HG02798 (cell line): ENCODE results near the gene TMEM163.
"Not testable (repeated sequence)": the region's sequence is repeated elsewhere in the genome, so short reads cannot be mapped to it uniquely, and the experiment has no call there.

Experiments used
- ATAC-seq: cut with Tn5 transposase; IDR thresholded peaks from one replicate; pipeline ENCODE4 v1.9.1; 2021; ENCODE audit warnings: mild to moderate bottlenecking; ENCODE audit not compliant: unreplicated experiment, poor library complexity

The TMEM163 gene

GRCh38 chr2:134718817-134719814 is at the start of gene TMEM163:
Gene TMEM163, minus strand, starts transcription at chr2:134719000.
- peak; percentile 60 for ATAC-seq

DNA sequence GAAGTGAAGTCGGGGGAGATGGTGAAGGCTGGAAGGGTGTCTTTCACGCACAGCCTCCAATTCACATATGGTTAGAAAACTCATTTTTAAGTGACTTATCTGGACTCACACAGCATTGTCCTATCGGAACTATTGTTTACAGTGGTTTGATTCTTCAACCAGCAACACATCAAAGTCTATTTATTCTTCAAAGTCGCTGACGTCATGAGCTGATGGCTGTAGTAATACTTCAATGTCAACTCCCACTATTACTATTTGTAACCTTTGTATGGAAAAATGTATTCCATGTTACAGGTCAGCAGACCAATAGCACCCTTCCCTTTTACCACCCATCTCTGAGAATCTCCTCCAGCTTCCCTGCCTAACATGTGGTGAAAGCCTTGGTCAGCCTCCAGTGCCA is 47.8 kb upstream of the TMEM163 start:
- ATAC-seq = no peak

DNA sequence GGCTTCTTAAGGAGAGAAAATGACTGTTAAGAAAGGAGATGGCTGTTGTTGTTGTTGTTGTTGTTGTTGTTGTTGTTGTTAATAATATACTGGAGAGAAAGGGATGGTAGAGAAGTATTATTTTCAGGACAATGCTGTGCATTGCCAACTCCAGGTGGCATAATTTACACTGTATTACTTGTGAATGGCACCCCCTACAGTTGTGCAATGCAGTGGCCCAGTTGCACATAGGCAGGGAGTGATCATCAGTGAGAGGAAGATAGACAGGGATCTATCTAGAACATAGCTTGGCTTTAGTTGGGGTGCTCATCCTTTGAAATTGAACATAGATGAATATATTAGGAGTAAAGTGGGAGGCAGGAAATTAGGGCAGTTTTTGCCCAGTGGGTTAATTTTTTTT is 47.2 kb upstream of the TMEM163 start:
- no peak for ATAC-seq

GRCh38 chr2:134764164-134764563 is 45.4 kb upstream of the TMEM163 start:
- no peak for ATAC-seq

- ATAC-seq = no peak
Measured at GRCh38 chr2:134763164-134763710, 44.4 kb upstream of the TMEM163 start.

- no peak for ATAC-seq
Measured at GRCh38 chr2:134762508-134762907, 43.7 kb upstream of the TMEM163 start.

DNA sequence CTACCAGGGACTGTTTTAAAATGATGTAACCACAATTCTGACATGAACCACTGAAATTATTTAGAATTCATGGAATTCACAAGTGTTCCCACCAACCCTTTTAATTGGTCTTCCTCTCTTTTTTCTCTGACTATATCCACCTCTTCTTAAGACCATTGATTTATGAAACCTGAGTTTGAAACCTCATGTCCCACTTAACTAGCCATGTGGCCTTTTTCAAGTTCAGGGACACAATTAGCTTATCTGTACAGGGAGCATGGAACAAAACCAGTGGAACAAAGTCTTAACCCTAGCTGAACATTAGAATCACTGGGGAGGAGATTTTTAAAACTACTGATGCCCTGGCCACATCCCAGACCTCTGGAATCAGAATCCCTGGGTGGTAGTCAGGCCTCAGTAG is 41.6 kb upstream of the TMEM163 start:
- no peak for ATAC-seq

GRCh38 chr2:134758633-134759032 is 39.8 kb upstream of the TMEM163 start:
- peak; percentile 89 for ATAC-seq

DNA sequence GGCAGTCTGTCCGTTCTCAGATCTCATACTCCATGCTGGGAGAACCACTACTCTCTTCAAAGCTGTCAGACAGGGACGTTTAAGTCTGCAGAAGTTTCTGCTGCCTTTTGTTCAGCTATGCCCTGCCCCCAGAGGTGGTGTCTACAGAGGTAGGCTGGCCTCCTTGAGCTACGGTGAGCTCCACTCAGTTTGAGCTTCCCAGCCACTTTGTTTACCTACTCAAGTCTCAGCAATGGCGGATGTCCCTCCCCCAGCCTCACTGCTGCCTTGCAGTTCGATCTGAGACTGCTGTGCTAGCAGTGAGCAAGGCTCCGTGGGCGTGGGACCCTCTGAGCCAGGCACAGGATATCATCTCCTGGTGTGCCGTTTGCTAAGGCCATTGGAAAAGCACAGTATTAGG is 33.2 kb upstream of the TMEM163 start:
- ATAC-seq = not testable (repeated sequence)

GRCh38 chr2:134745546-134745945 is 26.7 kb upstream of the TMEM163 start:
- no peak for ATAC-seq

- ATAC-seq = peak; percentile 39
Measured at GRCh38 chr2:134745023-134745422, 26.2 kb upstream of the TMEM163 start.

GRCh38 chr2:134739879-134740301 is 21.1 kb upstream of the TMEM163 start:
- ATAC-seq = peak; percentile 94

DNA sequence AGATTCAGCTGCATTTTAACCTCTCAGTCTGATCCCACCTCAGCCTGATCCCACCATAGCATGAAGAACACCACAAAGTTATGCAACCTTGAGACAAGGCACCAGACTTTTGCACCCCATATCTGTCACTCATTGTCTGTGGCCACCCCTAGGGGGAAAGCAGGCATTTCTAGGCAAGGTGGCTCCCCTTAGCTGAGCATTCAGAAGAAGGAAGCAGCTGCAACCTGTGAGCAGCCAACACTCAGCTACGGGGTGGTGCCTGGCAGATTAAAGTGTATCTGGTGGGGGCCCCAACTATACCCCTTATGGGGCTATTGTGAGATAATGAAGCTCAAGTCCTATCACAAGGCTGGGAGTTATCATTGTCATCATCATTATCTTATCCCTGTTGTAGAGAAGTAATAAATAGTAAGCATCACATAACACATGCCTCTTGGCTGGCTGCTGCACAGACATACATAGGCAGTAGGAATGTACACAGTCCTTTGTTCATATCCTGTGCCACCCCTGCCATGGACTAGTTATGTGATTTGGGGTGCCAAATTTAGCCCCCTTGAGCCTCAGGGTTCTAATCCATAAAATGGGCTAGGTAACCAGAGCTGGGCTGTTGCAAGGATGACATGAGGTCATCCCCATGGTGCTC is 20.6 kb upstream of the TMEM163 start:
- peak; percentile 16 for ATAC-seq

GRCh38 chr2:134738141-134738870 is 19.5 kb upstream of the TMEM163 start:
- no peak for ATAC-seq

DNA sequence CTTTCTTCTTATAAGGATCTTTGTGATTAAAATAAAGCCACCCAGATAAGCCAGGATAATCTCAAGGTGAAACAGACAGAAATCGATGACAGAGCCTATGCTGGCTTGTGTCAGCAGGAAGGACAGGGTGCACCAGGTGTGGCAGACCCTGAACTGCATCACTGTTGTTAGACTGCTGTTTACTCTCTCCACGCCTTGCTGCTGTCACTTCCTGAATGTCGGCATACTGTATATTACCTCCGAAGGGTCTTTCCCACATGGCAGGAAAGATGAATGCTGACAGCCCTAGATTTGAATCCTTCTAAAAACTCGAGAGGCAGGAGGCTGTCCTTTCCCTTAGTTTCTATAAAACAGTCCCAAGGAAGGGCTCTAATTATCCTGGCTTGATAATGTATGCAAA is 18.9 kb upstream of the TMEM163 start:
- no peak for ATAC-seq

- ATAC-seq = no peak
Measured at GRCh38 chr2:134736167-134736880, 17.5 kb upstream of the TMEM163 start.

- ATAC-seq = no peak
Measured at GRCh38 chr2:134728163-134728562, 9.4 kb upstream of the TMEM163 start.

- ATAC-seq = no peak
Measured at GRCh38 chr2:134727385-134727784, 8.6 kb upstream of the TMEM163 start.

- no peak for ATAC-seq
Measured at GRCh38 chr2:134726645-134727044, 7.8 kb upstream of the TMEM163 start.

GRCh38 chr2:134725876-134726275 is 7.1 kb upstream of the TMEM163 start:
- ATAC-seq = no peak
